WERI-Rb-1 (cell line): ENCODE results near the gene MYO18B.

ENCODE experiments used
- DNase-seq: peaks from one replicate; pipeline ENCODE4 v3.0.0-alpha.2; 2020
- H3K27ac ChIP-seq: fragments of 250-450 bp; sonication (Bioruptor Pico); 2 replicates; pipeline ENCODE4 v1.5.1; 2020; ENCODE audit warnings: mild to moderate bottlenecking, moderate library complexity
- H3K27me3 ChIP-seq: fragments of 250-450 bp; sonication (Bioruptor Pico); 2 replicates; pipeline ENCODE4 v1.5.1; 2021; ENCODE audit warnings: mild to moderate bottlenecking, low read depth, moderate library complexity; ENCODE audit not compliant: insufficient read depth, severe bottlenecking
- H3K36me3 ChIP-seq: fragments of 250-450 bp; sonication (Bioruptor Pico); 2 replicates; pipeline ENCODE4 v1.5.1; 2020; ENCODE audit warnings: mild to moderate bottlenecking, moderate library complexity
- H3K4me3 ChIP-seq: 2 replicates; pipeline ENCODE4 v1.5.1; 2011; ENCODE audit warnings: low read depth, mild to moderate bottlenecking, control low read depth, low read length
- H3K9me3 ChIP-seq: fragments of 250-450 bp; sonication (Bioruptor Pico); 2 replicates; pipeline ENCODE4 v1.5.1; 2021; ENCODE audit warnings: mild to moderate bottlenecking, moderate library complexity; ENCODE audit not compliant: severe bottlenecking
- CTCF ChIP-seq: IDR thresholded peaks from 2 replicates; pipeline ENCODE4 v1.5.1; 2011; ENCODE audit warnings: low read depth, mild to moderate bottlenecking, control low read depth, inconsistent platforms, low read length

MYO18B gene

GRCh38 chr22:25749420-25750169 is 7.6 kb downstream of the MYO18B start:
- no peak for DNase-seq
- Histone ChIP-seq H3K27me3 (no peaks in the 10 kb centered on the region), H3K27ac (no peak overlapping the region), H3K9me3 (no peaks in the 10 kb centered on the region), H3K4me3 (no peak overlapping the region), H3K36me3 (no peaks in the 10 kb centered on the region)
- TF ChIP-seq CTCF = no peak

- Histone ChIP-seq H3K9me3 (no peaks in the 10 kb centered on the region), H3K36me3 (no peaks in the 10 kb centered on the region), H3K27ac (no peak overlapping the region), H3K4me3 (no peak overlapping the region), H3K27me3 (no peaks in the 10 kb centered on the region)
- DNase-seq = peak; percentile 51
- no peak for TF ChIP-seq CTCF
Measured at GRCh38 chr22:25750569-25751173, 8.7 kb downstream of the MYO18B start.

- no peaks in the 10 kb centered on the region for H3K36me3 ChIP-seq
- no peak overlapping the region for H3K4me3 ChIP-seq
- H3K27me3 ChIP-seq = no peaks in the 10 kb centered on the region
- no peak overlapping the region for H3K27ac ChIP-seq
- no peak for TF ChIP-seq CTCF
- DNase-seq = no peak
- H3K9me3 ChIP-seq = no peaks in the 10 kb centered on the region
Measured at GRCh38 chr22:25751174-25751581, 9.2 kb downstream of the MYO18B start.

GRCh38 chr22:25752615-25753214 is 10.7 kb downstream of the MYO18B start:
- no peak for TF ChIP-seq CTCF
- DNase-seq = no peak
- Histone ChIP-seq H3K27ac (no peak overlapping the region), H3K4me3 (no peak overlapping the region), H3K9me3 (no peaks in the 10 kb centered on the region), H3K36me3 (no peaks in the 10 kb centered on the region), H3K27me3 (no peaks in the 10 kb centered on the region)

- no peak overlapping the region for H3K4me3 ChIP-seq
- no peaks in the 10 kb centered on the region for H3K9me3 ChIP-seq
- no peak for DNase-seq
- H3K27me3 ChIP-seq = no peaks in the 10 kb centered on the region
- no peaks in the 10 kb centered on the region for H3K36me3 ChIP-seq
- H3K27ac ChIP-seq = no peak overlapping the region
- TF ChIP-seq CTCF = no peak
Measured at GRCh38 chr22:25753252-25753651, 11.3 kb downstream of the MYO18B start.
